HG02970 (cell line): ENCODE measurements around the gene ECEL1.

ENCODE experiments used
- ATAC-seq: cut with Tn5 transposase; IDR thresholded peaks from one replicate; pipeline ENCODE4 v1.9.1; 2021; ENCODE audit warnings: mild to moderate bottlenecking, moderate library complexity, moderate number of reproducible peaks; ENCODE audit not compliant: unreplicated experiment, low FRiP score

ECEL1 gene

DNA sequence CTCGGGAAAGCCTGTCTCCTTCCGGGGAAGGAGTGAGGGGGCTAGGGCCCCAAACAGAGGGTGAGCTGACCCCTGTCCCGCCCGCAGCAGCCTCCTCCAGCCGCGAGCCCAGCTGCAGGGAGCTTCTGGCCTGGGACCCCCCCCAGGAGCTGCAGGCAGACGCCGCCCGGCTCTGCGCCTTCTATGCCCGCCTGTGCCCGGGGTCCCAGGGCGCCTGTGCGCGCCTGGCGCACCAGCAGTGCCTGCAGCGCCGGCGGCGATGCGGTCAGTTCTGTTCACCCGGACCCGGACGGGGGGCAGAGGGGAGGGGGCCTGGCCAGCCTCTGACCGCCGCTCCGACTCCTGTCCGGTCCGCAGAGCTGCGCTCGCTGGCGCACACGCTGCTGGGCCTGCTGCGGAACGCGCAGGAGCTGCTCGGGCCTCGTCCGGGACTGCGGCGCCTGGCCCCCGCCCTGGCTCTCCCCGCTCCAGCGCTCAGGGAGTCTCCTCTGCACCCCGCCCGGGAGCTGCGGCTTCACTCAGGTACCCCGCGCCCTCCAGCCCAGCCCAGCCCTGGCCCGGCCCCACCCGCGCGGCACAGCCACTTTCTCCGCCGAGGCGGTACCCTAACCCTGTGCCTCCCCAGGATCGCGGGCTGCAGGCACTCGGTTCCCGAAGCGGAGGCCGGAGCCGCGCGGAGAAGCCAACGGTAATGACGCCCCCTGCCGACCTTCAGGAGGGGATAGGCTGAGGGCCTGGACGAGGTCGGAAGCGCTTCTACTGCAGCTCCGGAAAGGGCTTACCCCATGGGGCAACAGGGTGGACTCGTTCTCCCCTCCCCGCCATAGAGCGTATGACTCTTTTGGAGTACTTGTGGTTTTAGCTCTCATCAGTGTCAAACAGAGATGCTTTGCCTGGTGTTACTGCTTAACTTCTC, 36.3 kb upstream of the ECEL1 start:
- no peak for ATAC-seq

DNA sequence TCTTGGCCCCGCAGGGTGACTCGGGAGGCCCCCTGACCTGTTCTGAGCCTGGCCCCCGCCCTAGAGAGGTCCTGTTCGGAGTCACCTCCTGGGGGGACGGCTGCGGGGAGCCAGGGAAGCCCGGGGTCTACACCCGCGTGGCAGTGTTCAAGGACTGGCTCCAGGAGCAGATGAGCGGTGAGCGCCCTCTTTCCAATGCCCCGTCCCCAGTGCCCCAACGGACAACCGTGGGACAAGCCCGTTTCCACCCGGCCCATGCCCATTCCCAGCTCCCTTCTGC, 35.7 kb upstream of the ECEL1 start:
- no peak for ATAC-seq

DNA sequence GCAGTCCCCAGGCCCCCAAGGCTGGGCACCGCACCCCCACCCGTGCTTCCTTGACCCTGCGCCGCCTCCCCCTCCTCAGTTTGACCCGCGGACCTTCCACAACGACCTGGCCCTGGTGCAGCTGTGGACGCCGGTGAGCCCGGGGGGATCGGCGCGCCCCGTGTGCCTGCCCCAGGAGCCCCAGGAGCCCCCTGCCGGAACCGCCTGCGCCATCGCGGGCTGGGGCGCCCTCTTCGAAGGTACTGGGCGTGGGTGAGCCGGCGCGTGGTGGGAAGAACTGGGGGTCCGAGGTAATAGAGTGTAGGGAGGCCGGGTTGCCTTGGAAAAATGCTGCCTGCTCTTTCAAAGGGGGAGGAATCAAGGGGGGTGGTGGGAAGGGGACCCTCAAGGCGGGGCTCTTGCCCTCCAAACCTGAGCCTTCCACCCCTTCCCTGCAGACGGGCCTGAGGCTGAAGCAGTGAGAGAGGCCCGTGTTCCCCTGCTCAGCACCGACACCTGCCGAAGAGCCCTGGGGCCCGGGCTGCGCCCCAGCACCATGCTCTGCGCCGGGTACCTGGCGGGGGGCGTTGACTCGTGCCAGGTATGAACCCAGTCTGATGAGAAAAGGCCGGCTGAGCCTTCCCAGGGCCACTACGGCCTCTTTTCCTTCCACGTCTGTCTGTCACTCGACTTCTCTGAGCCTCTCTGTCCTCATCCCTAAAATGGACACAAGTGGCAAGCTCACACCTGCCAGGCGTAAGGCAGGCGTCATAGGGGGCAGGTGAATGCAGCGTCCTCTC, 35.2 kb upstream of the ECEL1 start:
- no peak for ATAC-seq

DNA sequence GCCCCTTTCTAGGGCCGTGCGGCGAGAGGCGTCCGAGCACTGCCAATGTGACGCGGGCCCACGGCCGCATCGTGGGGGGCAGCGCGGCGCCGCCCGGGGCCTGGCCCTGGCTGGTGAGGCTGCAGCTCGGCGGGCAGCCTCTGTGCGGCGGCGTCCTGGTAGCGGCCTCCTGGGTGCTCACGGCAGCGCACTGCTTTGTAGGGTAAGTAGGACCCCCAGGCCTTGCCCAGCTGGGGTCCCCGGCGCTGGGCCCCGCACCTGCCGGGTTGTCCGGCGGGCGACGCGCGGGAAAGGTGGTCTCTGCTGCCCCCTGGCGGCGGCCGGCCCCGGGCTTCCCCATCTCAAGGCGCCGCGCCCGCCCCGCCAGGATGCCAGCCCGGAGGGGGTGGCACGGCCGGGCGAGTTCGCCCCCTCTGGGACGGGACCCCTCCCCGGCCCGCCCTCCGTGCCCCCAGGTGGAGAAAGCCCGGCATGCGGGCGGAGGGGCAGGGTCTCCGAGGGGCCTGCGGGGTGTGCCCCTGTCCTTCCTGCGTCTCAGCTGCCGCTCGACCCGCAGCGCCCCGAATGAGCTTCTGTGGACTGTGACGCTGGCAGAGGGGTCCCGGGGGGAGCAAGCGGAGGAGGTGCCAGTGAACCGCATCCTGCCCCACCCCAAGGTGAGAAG, 34.5 kb upstream of the ECEL1 start:
- no peak for ATAC-seq

DNA sequence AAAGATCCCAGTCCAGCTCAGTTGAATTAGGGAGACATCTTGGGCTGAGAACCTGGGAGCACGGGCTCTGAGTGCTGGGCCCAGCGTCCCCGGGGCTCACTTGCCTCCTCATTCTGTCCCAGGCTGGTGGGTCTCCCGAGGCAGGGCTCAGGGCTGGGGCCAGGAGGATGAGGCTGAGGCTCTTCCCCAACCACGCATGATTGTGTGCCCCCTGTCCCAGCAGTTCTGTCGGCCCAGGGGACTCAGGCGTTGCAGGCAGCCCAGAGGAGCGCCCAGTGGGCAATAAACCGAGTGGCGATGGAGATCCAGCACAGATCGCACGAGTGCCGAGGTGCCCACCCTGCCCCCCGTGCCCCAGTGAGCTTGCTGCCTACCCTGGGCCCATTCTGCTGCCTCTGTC, 33.5 kb upstream of the ECEL1 start:
- ATAC-seq, result no peak

DNA sequence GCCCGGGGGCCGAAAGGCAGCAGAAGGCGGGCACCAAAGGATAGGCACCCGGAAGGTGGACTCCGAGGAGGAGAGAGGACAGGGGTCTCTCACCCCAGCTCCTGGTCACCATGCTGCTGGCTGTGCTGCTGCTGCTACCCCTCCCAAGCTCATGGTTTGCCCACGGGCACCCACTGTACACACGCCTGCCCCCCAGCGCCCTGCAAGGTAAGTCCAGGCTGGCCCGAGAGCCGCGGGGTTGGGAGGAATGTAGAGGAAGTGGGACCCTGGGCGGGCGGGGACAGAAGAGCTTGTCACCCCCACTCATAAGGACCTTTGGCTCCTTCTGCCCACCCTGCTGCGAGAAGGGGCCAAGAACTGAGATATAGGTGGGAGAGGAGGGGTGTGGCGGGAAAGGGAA, 32.9 kb upstream of the ECEL1 start:
- ATAC-seq, result no peak

DNA sequence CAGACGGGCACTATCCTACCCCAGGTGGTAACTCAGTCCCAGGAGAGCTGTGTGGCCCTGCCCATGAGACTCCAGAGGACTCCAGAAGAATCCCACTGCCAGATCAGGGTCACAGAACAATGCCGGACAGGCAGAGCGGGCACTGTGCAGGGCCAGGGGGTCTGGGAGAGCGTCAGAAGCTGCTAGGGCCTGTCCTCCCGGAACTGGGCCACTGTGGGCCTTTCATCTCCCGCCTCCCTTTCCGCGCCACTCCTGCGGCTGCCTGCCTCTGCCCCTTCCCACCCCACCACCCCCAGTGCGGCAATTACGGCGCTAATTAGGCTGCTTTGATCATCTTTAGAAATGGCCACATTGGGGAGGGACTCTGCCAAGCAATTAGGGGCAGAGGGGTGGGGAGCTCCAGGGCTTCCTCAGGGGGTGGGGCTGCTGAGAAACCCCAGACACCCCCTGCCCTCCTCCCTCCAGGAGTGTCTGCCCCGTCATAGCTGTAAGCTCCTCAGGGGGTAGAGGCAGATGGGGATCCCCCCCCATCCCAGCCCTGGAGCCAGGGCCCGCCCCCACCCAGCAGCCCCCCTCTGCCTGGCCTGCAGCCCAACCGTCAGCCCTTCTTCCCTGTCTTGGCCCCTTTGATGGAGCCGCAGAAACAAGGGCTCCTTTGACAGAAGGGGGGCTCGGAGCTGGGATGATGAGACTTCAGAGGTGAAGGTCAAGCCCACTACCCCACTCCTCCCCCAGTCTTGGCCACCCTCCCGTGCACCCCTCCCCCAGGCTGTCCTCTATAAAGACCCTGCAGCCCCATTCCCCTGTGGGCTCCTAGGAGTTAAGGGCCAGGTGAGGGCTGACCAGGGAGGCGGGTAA, 32.2 kb upstream of the ECEL1 start, which contains the start of gene PRSS56:
Gene PRSS56, plus strand, starts transcription at position 808 of the 858 bp plus-strand sequence. CDS start 211 bp downstream, outside the sequence.
- no peak for ATAC-seq

DNA sequence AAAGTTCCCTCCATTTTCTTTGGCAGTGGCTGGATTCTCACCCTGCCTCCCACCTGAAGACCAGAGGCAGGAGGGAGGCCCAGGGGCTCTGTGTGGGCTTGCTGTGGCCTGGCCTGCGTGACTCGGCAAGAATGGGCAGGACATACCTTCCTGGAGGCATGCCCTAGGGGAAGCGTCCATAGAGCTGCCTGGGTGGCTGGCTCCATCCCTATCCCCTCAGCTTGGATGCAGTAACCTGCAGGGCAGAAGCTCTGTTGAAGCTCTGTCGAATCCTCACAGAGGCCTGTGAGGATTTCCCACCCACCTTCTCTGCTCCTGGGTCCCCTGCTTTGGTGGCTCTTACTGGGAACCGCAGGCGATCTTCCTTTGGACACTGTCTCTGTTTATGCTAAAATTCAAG, 31.2 kb upstream of the ECEL1 start:
- no peak for ATAC-seq

DNA sequence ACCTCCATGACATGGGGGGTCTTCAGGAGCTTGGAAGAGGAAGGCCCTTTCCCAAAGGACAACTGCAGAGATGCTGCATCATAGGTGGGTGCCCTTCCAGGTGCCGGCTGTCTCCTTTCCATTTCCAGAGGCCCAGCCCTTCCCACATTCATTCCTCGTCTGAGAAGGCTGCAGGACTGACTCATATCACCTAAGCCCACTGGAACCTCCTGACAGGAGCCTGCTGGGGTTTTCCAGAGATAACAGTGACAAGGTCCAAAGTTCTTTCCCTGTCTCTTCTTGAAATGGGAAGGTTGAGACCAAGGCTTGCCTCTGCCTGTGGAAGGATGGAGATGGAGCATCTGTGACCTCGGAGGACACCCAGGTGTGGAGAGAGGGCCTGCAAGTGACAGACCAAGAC, 28.9 kb upstream of the ECEL1 start:
- no peak for ATAC-seq

DNA sequence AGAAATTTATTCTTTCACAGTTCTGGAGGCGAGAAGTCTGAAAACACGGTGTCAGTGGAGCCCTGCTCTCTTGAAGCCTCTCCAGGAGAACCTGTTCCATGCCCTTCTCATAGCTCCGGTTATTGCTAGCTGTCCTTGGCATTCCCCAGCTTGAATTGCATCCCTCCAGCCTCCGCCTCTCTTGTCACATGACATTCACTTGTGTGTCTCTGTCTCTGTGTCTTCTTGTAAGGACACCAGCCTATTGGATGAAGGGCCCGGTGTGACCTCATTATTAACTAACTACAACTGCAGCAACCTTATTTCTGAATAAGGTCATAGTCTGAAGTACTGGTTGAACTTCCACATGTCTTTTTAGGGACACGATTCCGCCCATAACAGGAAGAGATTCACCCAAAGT, 28.0 kb upstream of the ECEL1 start:
- no peak for ATAC-seq

DNA sequence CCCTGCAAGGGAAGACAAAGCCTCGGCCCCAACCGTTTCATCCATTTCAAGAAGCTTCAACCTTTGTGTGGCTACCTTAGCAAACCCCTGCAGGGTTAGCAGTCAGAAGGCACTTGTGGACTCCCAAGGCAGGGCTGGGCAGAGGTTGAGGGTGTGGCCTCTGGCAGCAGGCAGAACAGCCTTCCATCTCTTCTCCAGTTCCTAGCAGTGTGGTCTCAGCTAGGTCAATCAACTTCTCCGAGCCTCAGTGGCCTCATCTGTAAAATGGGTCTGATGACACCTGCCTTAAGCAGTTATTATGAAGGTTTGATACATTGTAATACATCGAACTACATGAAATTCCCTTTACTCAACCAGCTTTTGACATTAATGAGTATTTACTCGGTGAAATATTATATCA, 25.7 kb upstream of the ECEL1 start:
- no peak for ATAC-seq

DNA sequence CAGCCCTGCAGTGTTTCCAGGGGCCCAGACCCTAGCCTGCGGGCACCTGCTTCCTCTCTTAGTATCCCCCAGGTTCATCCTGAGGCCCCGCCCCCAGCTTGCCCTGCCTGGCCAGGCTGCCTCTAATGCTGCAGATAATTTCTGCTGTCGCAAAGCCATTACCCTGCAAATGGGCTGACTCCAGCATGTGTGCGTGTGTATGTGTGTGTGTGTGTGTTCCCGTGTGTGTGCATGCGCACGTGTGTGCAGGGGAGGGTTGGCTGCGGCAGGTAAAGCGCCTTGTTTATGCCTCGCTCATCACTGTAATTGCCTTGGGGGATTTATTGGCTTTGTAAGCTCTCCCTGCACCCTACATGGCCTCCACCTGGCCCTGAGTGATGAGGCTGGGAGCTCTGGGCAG, 25.0 kb upstream of the ECEL1 start:
- no peak for ATAC-seq

DNA sequence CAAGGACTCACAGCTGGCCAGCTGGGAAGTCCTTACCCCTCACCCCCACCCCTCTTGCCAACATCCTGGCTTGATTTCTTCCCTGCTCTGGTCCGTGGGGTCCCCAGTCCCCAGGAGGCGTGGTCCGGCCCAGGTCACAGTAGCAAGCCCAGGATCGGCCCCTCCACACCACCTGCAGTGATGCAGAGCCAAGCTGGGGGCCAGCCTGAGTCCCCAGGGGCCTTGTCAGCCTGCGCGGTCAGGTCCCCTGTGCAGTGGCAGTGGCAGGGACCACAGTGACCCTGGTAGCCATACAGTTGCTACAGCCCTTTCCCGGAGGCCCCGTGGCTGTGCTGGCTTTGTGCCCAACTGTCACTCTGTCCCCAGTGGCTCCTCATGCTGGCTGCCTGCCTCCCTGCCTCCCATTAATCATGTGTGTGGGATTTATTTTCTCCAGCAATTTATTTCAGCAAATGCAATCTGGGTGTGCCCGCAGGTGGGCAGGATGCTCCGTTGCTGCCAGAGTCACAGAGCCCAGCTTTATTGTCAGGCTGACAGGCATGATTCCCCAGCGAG, 23.8 kb upstream of the ECEL1 start:
- no peak for ATAC-seq

DNA sequence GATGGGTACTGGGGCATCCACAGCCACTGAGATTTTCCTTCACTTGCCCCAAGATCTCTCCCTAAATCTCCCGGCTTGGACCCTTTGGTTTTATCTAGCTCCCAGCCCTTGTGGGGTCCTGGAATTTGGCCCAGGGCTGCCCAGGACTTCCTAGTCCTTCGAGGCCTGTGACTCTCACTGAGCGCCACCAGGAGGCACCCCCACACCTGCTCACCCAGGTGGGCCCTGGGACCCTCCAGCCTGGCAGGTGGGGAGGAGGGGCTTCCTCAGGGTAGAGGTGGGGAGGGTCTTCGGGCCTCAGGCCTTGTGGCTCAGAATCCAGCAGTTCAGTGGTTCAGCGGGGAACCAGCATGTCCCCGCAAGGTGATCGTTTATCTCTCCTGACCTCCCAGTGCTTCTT, 20.6 kb upstream of the ECEL1 start:
- ATAC-seq, result no peak

DNA sequence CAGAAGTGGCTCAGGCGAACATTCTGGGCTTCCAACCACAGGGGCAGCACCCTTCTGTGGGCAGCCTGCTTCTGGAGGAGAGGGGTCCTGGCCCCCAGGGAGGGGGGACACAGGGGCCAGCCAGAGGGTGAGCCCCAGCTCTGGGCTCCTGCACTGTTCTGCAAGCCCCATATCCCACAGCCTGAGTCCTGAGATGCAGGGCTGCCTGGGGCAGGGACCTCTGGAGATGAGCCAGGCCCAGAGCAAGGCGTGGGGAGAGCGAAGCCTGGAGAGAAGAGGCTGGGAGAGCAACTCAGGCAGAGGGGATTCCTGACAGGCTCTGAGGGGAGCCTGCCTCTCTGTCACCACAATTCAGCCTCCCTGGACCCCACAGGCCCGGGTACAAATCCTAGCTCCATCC, 19.1 kb upstream of the ECEL1 start:
- ATAC-seq, result no peak

DNA sequence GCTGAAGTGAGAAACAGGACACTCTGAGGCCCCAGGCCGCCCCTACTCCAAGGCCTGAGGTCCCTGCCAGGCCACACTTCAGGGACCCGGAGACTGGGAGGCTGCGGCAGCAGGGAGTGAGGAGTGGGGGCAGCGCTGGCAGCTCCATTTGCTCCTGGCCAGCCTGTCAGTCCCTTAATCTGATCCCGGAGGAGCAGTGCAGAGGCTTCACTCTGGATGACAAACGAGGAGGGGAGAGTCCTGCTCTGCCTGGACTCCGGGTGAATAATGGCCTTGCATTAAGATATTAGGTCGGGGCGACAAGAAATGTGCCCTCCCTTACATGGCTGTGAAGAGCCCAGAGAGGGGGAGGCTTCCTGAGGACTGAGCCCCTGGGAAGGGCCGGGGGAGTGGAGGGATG, 18.2 kb upstream of the ECEL1 start:
- ATAC-seq, result no peak

DNA sequence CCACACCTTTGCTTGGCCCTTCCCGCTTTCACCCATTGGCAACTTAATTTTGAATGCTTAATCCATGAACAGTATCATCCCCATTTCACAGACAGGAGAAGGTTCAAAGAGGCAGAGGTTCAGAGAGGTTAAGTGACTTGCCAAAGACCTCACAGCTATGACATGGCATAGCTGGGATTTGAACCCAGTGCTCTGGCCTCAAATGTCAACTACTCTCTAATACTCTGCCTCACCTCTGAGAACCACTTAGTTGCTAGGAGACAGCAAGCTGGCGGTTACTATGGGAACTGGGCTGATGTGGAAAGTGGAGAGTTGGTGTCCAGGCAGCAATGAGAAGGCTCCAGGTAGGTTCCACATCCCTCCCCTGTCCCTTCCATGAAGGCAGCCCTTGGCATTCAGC, 16.8 kb upstream of the ECEL1 start:
- no peak for ATAC-seq

DNA sequence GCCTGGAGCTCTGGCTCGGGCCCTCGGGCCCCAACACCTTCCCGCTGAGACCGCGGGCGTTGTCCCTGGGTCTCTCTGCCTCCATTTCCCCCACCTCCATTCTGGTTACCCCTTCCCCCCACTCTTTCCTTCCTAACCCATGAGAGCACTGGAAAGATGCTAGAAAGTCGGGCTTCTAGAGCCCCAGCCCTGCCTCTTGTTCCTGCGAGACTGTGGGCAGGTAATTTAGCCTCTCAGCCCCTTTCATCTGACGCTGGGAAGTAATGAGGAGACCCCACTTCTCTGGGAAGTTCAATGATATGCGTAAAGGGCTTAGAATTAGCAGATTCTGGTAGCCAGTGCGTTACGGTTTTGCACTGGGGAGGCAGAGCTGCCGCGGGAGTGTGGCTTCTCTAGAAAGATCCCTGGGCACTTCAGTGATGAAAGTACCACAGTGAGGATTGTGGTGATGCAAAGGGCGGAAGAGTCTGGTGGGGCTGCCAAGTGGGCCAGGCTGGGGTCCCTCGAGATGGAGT, 16.2 kb upstream of the ECEL1 start:
- ATAC-seq, result no peak

DNA sequence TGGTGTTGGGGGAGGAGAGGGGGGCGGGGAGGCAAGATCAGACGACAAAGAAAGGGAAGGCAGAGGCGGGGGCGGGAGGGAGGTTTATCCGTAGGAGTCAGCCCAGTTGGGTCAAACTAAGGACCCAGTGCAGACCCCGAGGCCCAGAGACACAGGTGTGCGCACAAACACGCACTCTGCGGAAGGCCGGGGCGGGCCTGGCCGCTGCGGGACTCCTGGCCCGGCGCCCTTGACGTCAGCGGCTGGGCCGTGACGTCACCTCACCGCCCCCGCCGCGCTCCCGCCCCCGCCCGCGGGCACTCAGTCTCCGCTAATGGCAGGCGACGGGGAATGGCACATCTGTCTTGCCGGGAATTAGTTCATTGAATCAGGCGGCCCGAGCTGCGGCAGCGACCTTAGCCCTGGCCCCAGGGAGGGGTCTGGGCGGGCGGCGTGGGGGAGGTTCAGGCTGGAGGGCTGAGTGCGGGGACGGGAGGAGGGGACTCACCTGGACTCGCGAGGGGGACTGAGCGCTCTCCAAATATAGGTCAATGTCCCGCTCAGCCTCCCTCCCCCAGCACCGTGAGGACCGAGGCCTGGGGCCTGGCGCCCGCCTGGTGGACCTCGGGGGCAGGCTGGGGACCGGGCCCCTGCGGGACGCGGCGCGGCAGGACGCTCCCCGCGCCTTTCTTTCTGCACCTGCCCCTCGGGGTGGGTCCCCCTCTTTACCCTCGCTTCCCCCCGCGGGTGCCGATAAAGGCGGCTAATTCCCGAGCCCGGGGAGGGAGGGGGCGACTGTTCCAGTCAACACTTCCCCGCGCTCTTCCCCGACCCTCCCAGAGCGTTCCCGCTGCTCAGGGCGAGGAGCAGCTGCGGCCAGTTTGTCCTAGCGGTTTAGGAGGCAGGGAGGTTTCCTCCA, 15.5 kb upstream of the ECEL1 start:
- no peak for ATAC-seq
